Kidney capillary endothelial cell (primary cell): ENCODE measurements around the gene EPHX1.
"Not testable (repeated sequence)": the region's sequence is repeated elsewhere in the genome, so short reads cannot be mapped to it uniquely, and the experiment has no call there.

Source experiments
- DNase-seq: peaks from one replicate; pipeline ENCODE4 v3.0.0-alpha.2; 2018; ENCODE audit warnings: low spot score

EPHX1 gene

DNA sequence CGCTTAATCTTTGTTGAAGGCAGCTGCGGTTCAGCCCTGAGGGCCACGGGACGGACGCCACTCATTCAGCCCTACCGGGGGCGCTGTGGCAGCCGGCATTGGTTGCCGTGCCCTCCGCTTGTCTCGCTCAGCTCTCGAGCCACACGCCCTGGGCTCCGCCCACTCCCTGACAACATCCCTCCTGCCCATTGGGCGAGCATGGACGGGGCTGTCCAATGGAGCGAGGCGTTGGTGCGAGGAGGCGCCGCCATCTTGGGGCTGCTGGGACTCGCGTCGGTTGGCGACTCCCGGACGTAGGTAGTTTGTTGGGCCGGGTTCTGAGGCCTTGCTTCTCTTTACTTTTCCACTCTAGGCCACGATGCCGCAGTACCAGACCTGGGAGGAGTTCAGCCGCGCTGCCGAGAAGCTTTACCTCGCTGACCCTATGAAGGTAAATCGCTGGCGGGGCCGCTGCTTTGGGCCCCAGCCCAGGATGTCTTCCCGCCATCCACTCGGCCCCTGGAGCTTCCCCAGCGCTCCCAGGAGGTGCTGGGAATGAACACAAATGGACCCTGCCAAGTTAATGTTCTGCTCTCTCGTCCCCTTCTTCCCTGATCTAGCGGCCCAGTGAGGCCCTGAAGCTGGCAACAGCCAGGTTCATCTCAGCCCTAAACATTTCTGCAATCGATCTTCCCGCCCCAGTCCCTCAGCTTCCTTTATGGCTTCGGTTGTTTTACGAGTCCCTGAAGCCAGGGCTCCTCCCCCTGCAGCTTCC, 32.2 kb upstream of the EPHX1 start, which contains the start of gene SRP9:
Gene SRP9, plus strand, starts transcription at position 244 of the 754 bp plus-strand sequence. Its CDS starts 115 bp downstream, at position 359.
- DNase-seq: peak; percentile 99

DNA sequence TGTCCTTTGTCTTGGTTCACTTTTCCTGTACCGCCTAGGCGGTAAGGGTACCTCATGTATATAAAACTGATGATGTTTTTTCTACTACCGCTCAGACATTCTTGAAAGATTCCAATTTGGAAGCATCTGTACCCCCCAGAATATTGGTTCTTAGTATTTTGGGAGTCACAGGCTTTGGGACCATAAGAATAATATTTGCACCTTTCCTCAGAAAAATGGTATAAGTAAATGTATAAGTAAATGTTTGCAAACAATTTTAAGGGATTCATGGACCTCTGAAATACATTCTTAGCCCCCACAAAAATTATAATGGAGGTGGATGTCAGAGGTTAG, 31.6 kb upstream of the EPHX1 start:
- DNase-seq: no peak

DNA sequence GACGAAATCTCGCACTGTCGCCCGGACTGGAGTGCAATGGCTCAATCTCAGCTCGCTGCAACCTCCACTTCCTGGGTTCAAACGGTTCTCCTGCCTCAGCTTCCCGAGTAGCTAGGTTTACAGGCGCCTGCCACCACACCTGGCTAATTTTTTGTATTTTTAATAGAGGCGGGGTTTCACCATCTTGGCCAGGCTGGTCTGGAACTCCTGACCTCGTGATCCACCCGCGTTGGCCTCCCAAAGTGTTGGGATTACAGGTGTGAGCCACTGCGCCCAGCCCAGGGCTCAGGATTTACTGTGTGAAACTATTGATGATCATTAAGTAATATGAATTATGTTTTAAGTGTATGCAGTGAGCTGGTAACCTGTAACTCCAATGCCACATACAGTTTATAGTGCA, 30.8 kb upstream of the EPHX1 start:
- not testable (repeated sequence) for DNase-seq

DNA sequence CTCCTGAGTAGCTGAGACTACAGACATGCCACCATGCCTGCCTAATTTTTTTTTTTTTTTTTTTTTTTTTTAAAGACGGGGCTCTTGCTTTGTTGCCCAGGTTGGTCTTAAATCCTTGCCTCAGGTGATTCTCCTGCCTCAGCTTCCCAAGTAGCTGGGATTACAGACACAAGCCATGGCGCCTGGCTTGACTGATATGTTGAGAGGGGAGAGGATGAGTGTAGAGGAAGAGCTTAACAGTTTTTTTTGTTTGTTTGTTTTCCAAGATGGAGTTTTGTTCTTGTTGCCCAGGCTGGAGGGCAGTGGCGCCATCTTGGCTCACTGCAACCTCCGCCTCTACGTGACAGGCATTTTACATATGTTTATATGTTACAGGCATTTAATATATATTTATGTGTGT, 29.8 kb upstream of the EPHX1 start:
- DNase-seq: no peak

DNA sequence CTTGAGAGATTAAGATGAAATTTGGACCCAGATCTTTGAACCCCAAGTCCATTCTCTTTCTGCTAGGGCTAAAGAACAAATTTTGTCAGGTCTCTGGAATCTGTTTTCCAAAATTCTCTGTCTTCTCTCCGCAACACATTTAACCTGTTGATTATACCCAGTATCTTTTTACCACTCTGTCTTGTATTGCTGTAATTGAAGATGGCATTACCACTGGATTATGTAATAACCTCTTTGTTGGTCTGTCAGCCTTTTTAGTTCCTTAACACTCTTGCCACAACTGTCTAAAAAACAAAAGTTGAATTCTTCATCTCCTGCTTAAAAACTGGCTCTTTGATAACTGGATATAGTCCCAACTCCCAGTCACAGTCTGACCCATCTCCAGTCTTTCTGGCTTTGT, 29.3 kb upstream of the EPHX1 start:
- no peak for DNase-seq

DNA sequence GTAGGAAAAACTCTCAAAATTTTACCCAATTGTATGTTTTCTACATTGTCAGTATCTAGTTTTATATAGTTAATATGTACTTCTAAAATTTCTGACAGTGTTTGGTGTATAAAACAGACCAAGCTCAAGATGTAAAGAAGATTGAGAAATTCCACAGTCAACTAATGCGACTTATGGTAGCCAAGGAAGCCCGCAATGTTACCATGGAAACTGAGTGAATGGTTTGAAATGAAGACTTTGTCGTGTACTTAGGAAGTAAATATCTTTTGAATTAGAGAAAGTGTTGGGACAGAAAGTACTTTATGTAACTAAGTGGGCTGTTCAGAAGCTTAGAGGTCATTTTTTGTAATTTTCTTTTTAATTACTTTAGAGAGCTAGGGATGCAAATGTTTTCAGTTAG, 20.8 kb upstream of the EPHX1 start:
- DNase-seq: not testable (repeated sequence)

DNA sequence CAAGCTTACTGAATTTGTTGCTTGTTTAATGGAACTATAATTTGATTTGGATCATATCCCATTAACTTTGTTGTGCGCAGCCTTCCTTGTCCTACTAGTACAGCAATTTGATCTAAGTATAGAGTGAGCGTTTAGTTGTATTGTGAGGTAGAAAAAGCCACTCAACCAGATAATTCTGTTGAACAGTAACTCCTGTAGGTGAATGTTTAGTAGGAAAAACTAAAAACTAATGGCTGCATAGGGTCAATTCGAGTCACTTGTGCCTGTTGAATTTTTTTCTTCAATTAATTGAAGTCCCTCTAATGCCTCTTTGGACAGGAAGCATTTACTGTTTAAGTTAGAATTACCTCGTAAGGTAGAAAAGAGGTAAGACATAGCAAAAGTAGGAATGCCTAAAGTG, 15.0 kb upstream of the EPHX1 start:
- DNase-seq: no peak

DNA sequence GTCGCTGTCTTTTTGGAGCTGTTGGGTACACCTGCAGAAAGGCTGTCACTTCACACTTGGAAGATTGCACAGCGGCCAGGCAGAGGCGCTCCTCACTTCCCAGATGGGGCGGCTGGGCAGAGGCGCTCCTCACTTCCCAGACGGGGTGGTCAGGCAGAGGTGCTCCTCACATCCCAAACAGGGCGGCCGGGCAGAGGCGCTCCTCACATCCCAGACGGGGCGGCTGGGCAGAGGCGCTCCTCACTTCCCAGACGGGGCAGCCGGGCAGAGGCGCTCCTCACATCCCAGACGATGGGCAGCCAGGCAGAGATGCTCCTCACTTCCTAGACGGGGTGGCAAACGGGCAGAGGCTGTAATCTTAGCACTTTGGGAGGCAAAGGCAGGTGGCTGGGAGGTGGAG, 13.8 kb upstream of the EPHX1 start:
- DNase-seq: not testable (repeated sequence)

DNA sequence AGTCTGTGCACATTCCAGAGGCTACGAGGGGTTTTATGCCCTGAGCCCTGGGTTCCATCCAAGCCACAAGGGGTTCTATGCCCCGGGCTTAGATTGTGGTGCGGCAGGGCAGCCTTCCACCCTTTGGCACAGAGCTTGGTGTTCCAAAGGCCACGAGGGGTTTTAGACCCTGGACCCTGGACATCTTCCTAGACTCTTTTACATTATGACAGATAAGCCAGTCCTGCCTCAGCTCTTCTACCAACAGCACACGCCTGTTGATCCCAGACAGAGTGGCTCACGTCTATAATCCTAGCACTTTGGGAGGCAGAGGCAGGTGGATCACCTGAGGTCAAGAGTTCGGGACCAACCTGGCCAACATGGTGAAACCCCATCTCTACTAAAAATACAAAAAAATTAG, 8.8 kb upstream of the EPHX1 start:
- not testable (repeated sequence) for DNase-seq

DNA sequence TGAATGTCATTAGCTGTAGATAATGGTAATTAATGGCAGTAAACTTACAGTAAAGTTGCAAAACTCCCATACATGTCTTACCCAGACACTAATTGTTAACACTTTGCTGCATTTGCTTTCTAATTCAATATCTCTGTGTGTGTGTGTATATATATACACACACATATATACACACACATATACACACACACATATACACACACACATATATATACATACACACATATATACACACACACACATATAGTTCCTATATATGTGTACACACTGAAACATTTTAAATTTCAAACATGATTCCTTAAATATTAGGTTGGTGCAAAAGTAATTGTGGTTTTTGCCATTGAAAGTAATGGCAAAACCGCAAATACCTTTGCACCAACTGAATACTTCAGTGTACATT, 3.7 kb upstream of the EPHX1 start:
- DNase-seq: no peak

DNA sequence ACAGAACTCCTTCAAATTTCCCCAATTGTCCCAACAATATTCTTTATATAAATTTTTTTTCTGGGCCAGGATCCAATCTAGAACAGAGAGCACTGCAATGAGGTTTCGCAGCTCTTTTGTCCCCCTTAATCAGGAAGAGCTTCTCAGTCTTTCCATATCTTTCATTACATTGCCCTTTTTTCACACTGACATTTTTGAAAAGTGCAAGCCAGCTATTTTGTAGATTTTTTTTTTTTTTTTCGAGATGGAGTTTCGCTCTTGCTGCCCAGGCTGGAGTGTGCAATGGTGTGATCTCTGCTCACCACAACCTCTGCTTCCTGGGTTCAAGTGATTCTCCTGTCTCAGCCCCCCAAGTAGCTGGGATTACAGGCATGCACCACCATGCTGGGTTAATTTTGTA, 3.2 kb upstream of the EPHX1 start:
- DNase-seq: not testable (repeated sequence)

DNA sequence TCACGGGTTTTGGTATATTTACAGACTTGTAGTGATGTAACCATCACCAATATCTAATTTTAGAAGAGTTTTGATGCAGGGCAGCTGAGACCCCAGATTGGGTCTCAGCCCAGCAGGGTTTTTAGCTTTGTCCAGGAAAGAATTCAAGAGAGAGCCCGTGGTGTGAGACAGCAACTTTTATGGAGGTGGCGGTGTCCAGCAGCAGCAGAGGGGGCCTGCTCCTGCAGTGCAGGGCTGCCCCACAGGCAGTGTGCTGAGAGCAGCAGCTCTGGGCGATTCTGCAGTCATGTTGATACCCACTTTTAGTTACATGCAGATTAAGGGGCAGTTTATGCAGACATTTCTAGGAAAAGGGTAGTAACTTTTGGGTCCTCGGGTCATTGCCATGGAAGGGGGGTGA, 1.8 kb upstream of the EPHX1 start:
- no peak for DNase-seq

DNA sequence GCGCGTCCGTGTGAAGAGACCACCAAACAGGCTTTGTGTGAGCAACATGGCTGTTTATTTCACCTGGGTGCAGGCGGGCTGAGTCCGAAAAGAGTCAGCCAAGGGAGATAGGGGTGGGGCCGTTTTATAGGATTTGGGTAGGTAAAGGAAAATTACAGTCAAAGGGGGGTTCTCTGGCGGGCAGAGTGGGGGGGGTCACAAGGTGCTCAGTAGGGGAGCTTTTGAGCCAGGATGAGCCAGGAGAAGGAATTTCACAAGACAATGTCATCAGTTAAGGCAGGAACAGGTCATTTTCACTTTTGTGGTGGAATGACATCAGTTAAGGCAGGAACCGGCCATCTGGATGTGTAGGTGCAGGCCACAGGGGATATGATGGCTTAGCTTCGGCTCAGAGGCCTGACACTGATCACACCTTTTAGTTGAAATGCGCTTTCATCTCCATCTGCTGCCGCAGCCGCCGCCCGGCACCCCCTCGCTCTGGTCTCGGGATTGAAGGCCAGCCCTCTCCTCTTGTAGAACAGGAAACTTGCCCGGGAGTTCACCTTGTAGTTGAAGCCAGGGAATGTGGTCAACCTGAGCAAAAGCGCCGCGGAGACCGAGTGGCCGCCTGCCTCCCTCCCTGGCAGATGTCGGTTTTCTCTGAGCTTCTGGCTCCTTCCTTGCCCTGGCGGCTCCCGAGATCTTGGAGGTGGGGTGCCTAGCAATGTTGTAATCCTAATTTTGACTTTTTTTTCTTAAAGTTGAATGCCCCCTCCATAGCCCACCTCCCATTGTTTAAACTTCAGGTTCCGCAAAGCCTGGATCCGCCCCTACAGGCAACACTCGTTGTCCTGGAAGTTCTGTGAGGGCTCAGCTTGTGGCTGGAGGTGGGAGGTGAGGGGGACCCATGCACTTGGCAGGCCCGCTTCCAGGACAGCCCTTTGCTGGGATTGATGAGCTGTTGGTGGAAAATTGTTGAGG, 935 bp downstream of the EPHX1 start:
- DNase-seq: not testable (repeated sequence)

DNA sequence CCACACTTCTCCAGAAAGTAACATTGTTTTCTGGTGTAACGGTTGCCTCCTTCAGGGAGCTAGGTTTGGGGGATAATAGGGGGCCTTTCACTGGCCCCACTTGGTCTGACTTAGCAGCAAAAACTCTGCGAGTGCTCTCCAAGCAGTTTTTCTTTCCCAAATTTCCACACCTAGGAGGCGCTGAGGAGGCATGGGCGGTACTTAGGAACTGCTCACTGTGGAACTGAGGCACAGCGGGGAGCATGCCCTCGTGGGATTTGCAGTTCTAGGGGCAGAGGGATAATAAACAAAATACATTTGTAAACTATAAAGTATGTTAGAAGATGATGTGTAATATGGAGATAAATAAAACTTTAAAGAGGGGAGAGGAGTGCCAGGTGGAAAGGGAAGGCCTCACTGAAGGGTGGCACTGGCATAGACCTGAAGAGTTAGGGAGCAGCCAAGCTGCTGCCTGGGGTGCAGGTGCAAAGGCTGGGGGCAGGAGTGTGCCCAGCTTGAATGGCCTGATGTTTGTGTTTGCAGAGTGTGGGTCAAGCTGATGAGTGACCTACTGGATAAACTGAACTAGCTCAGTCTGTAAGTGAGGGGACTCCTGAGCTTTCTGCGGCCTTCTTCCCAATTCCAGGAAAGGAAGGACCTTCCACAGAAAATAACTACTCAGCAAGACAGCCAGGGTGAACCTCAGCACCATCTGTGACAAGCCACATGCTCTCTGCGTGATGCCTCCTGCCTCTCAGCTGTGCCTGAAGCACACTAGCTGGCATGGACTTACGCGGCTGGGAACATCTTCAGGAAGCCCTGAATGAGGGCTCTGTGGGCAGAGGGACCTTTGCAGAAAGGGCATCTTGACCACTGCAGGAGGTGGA, 1.9 kb downstream of the EPHX1 start:
- DNase-seq: no peak

DNA sequence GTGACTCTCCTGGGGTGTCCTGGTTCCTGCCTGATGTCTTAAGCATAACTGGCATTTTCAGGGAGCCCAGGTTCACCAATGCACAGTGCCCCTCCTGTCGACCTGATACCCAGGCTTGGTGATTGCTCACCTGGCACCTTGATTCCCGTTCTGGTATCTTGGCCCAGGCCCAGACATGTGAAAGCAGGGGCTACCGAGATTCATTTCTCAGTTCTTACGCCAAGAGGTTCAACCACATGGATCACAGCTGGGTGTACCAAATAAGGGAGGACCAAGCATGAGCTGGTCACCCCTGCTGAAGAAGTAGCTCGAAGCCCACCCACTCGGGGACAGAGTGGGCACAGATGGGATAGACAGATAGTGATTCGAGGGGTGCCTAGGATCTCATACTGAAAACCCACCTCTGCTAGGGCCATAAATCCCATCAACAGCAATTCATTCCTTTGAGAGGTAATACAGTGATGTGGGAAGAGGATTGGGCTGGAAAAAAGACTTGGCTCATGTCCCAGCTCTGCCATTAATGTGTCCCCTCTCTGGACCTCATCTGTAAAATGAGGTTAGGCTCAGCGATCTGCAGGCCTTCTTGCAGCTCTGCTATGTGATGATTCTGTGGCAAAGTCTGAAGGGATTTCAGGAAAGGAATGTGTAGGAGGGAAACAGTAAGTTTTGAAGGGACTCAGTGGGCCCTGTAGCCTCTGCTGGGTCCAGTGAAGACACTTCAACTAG, 2.7 kb downstream of the EPHX1 start:
- DNase-seq: no peak

DNA sequence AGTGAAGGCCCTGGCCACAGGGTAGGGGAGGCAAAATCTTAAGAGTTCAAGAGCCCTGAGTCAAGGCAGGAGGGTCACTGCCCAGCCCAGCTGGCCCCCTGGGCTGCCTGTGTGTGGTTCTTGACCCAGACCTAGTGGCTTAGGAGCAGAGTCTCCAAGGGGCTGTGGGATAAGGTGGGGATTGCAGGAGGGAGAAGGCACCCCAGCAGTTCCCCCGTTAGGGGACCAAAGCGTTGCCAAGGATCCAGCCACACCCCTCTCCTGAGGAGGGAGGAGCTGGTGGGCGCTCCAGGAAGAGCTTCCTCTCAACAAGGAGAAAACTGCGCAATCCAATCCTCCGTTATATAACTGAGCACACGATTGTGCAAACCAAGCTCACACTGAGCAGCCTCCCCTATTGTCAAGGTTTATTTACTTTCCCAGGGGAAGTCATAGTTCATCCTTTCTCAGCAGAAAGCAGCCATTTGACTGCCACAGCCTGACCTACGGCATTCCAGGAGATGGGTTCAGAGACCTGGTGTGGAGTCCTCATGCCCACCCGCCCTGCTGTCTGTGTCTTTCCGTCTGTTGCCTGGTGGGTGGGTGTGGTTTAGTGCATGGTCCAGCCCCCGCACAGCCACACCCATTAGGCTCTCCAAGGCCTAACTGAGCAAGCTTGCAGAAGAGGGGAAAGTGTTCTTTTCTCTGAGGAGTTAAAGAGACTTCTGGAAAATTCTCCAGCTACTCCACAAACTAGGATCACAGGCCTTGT, 3.5 kb downstream of the EPHX1 start:
- DNase-seq: peak; percentile 9

DNA sequence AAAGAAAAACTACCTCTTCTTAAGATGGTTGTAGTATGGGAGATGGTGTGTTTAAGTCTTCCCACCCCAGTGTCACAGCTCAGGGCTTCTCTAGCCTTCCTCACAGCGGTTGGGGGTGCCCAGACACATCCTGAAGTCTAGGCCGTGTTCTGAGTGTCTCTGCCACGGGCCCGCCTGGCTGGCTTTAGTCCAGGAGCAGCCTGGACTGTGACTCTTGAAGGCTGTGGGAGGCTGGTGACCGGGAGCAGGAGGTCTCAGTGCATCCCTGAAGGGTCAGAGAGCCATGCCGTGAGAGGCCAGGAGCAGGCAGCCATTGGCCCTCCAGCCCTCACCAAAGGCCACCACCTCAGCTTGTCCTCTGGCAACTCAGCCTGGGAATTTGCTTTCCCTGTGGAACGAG, 4.5 kb downstream of the EPHX1 start:
- DNase-seq: no peak

DNA sequence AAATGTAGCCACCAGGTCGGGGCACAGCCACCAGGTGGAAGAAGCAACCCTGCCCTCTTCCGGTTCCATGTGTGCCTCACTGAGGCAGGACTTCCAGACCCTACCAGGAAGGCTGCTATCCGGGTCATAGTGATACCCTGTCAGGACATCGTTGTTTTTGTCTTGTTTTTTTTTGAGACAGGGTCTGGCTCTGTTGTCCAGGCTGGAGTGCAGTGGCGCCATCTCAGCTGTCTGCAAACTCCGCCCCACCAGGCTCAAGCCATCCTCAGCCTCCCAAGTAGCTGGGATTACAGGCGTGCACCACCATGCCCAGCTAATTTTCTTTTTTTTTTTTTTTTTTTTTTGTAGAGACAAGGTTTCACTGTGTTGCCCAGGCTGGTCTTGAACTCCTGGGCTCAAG, 5.2 kb downstream of the EPHX1 start:
- DNase-seq: not testable (repeated sequence)

DNA sequence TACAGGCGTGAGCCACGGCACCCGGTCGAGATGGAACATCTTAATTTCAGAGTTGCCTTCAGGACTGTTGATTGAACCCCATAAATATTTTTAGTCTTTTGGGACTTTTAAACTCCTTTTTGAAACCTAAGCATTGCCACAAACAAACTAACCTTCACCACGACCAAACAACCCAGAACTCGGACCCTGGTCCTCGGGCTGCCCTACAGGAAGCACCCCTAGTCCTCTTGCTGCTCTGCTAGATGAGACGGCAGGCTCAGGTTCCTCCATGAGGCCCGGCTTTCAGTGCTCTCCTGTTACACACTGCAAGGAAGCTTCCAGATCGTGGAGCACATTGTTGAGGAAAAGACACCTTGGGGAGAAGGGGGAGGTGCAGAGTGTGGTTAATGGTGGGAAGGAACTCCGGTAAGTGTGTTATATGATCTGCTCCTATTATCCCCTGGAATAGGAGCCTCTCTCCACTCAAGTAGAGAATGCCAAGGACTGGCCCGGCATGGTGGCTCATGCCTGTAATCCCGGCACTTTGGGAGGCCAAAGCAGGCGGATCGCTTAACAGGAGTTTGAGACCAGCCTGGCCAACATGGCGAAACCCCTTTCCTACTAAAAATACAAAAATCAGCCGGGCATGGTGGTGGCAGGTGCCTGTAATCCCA, 5.7 kb downstream of the EPHX1 start:
- DNase-seq: no peak
